Right ventricle myocardium inferior (tissue), 1 donor: ENCODE measurements around the gene CSF2. TPM values are rescaled to one million over a fixed set of nuclear protein-coding genes. Genes with fewer than 3 reads are reported as not detected.
"Not testable (repeated sequence)": the region's sequence is repeated elsewhere in the genome, so short reads cannot be mapped to it uniquely, and the experiment has no call there.

Source experiments
- ATAC-seq: fragments of 200-7000 bp; cut with Tn5 transposase; one replicate; pipeline ENCODE4 v1.9.1; 2020; ENCODE audit warnings: mild to moderate bottlenecking, moderate library complexity
- DNase-seq: peaks from one replicate; pipeline ENCODE4 v3.0.0; 2021; ENCODE audit errors: missing footprints
- intact Hi-C: fragments of 100-400 bp; cut with DNase I; formaldehyde crosslinking; loops from one replicate; pipeline ENCODE4 v1.11.0; 2022
- total RNA-seq: library from RNA; stranded (reverse); fragmentation: NEBNext Ultra II Directional; extraction: Animal tissue kit (Norgen Biotek cat#: 25700); gene quantifications from one replicate; pipeline ENCODE4 v1.2.1, GENCODE V29; 2021
- donor health status: DM: no; HTN: yes; CAD: no; lungs with severe emphysema.

Gene CSF2
- total RNA-seq, 1 donor from 2014 or later: not detected

- DNase-seq: no peak
- ATAC-seq: no peak
- intact Hi-C loops: no loop called here
Measured at GRCh38 chr5:132100672-132101261, 27.2 kb downstream of the CSF2 start.

GRCh38 chr5:132101385-132101880 is 27.8 kb downstream of the CSF2 start:
- ATAC-seq (no peak), DNase-seq (no peak)
- intact Hi-C loops: no loop called here

- ATAC-seq: no peak
- no peak for DNase-seq
- intact Hi-C loops: no loop called here
Measured at GRCh38 chr5:132102101-132102701, 28.6 kb downstream of the CSF2 start.

GRCh38 chr5:132102944-132103331 is 29.3 kb downstream of the CSF2 start:
- intact Hi-C loops: no loop called here
- DNase-seq (no peak), ATAC-seq (peak; percentile 6)

GRCh38 chr5:132103332-132103951 is 29.9 kb downstream of the CSF2 start:
- peak; percentile 87 for ATAC-seq
- DNase-seq: peak; percentile 90
- intact Hi-C loops: no loop called here

GRCh38 chr5:132103969-132104391 is 30.4 kb downstream of the CSF2 start:
- no peak for ATAC-seq
- intact Hi-C loops: no loop called here
- DNase-seq: no peak

- intact Hi-C loops: no loop called here
- DNase-seq: no peak
- ATAC-seq: no peak
Measured at GRCh38 chr5:132104556-132104955, 31.0 kb downstream of the CSF2 start.

- ATAC-seq (no peak), DNase-seq (no peak)
- intact Hi-C loops: no loop called here
Measured at GRCh38 chr5:132105688-132106087, 32.1 kb downstream of the CSF2 start.

GRCh38 chr5:132108495-132108894 is 34.9 kb downstream of the CSF2 start:
- ATAC-seq, DNase-seq, intact Hi-C loops: not testable (repeated sequence)

GRCh38 chr5:132108957-132109356 is 35.4 kb downstream of the CSF2 start:
- ATAC-seq, intact Hi-C loops, DNase-seq: not testable (repeated sequence)

GRCh38 chr5:132109494-132110053 is 36.0 kb downstream of the CSF2 start:
- ATAC-seq (no peak), DNase-seq (no peak)
- intact Hi-C loops: no loop called here

- intact Hi-C loops: no loop called here
- ATAC-seq: no peak
Measured at GRCh38 chr5:132110195-132110594, 36.6 kb downstream of the CSF2 start.

GRCh38 chr5:132110930-132111329 is 37.3 kb downstream of the CSF2 start:
- DNase-seq: no peak
- no peak for ATAC-seq
- intact Hi-C loops: no loop called here

More at GRCh38 chr5:132110195-132110594, 36.6 kb downstream of the CSF2 start:
- no peak for DNase-seq

GRCh38 chr5:132112111-132112510 is 38.5 kb downstream of the CSF2 start:
- no peak for ATAC-seq
- DNase-seq: no peak
- intact Hi-C loops: no loop called here

GRCh38 chr5:132114150-132115121 is 40.8 kb downstream of the CSF2 start:
- ATAC-seq: no peak
- intact Hi-C loops: no loop called here

GRCh38 chr5:132115375-132115774 is 41.8 kb downstream of the CSF2 start:
- DNase-seq (no peak), ATAC-seq (no peak)
- intact Hi-C loops: no loop called here

More at GRCh38 chr5:132114150-132115121, 40.8 kb downstream of the CSF2 start:
- no peak for DNase-seq

GRCh38 chr5:132116072-132116471 is 42.5 kb downstream of the CSF2 start:
- DNase-seq (no peak), ATAC-seq (no peak)
- intact Hi-C loops: no loop called here

- DNase-seq, intact Hi-C loops, ATAC-seq: not testable (repeated sequence)
Measured at GRCh38 chr5:132116909-132117489, 43.4 kb downstream of the CSF2 start.
